DMS153 (cell line): ENCODE measurements around the gene CHAF1A.

Experiments used
- DNase-seq: peaks from one replicate; lab custom pipeline; 2025; lab: John Stamatoyannopoulos, UW

CHAF1A gene

GRCh38 chr19:4379383-4380253 lies 22.8 kb upstream of the CHAF1A start:
- DNase-seq = no peak

GRCh38 chr19:4380254-4380727 lies 22.1 kb upstream of the CHAF1A start:
- DNase-seq = no peak

GRCh38 chr19:4385291-4386040 lies 17.0 kb upstream of the CHAF1A start:
- DNase-seq = no peak

- no peak for DNase-seq
Measured at GRCh38 chr19:4386041-4386782, 16.2 kb upstream of the CHAF1A start.

GRCh38 chr19:4388337-4389063 lies 13.9 kb upstream of the CHAF1A start:
- DNase-seq = no peak

- no peak for DNase-seq
Measured at GRCh38 chr19:4389064-4389375, 13.4 kb upstream of the CHAF1A start.

- no peak for DNase-seq
Measured at GRCh38 chr19:4389511-4390016, 12.9 kb upstream of the CHAF1A start.

- no peak for DNase-seq
Measured at GRCh38 chr19:4390017-4390566, 12.3 kb upstream of the CHAF1A start.

GRCh38 chr19:4390567-4391305 lies 11.7 kb upstream of the CHAF1A start:
- no peak for DNase-seq

GRCh38 chr19:4391306-4391693 lies 11.1 kb upstream of the CHAF1A start:
- DNase-seq = no peak

GRCh38 chr19:4391701-4392483 lies 10.5 kb upstream of the CHAF1A start:
- no peak for DNase-seq

- DNase-seq = no peak
Measured at GRCh38 chr19:4393947-4394590, 8.4 kb upstream of the CHAF1A start.

GRCh38 chr19:4396949-4397783 lies 5.3 kb upstream of the CHAF1A start:
- DNase-seq = no peak

GRCh38 chr19:4399812-4400134 lies 2.7 kb upstream of the CHAF1A start:
- DNase-seq = no peak

GRCh38 chr19:4400135-4400936 lies 2.1 kb upstream of the CHAF1A start, which contains the start of gene SH3GL1:
TSS of gene SH3GL1 (minus strand) at chr19:4400547. CDS start at chr19:4400368, 179 bp downstream.
- peak; percentile 80 for DNase-seq

- no peak for DNase-seq
Measured at GRCh38 chr19:4401769-4402170, 670 bp upstream of the CHAF1A start.

- no peak for DNase-seq
Measured at GRCh38 chr19:4403005-4403761, 743 bp downstream of the CHAF1A start.
